Measurements from ENCODE around the gene OXT.
A peak's percentile ranks its signal among the peaks of the same experiment; 100 is the strongest.
"Not testable (repeated sequence)": the region's sequence is repeated elsewhere in the genome, so short reads cannot be mapped to it uniquely, and the experiment has no call there.

OXT gene

GRCh38 chr20:3105256-3106137, 34.1 kb downstream of the OXT start:
- intact Hi-C loops (cut with DNase I): no loop called here
- no peak for DNase-seq

- DNase-seq: no peak
- intact Hi-C loops (cut with DNase I): no loop called here
These were observed 34.8 kb downstream of the OXT start for GRCh38 chr20:3106185-3106584.

- no peak for DNase-seq
- intact Hi-C loops (cut with DNase I): no loop called here
These were observed 35.4 kb downstream of the OXT start for GRCh38 chr20:3106658-3107463.

- intact Hi-C loops (cut with DNase I): no loop called here
- no peak for DNase-seq
These were observed 36.1 kb downstream of the OXT start for GRCh38 chr20:3107464-3108025.

- peak; percentile 37 to 90 (median 70) for DNase-seq
- intact Hi-C loops (cut with DNase I): loop anchor here (5.0 kb wide), 1 partner anchor 57 kb away; no protein-coding TSS in a partner anchor
These were observed 38.2 kb downstream of the OXT start for GRCh38 chr20:3109350-3110302.

- DNase-seq: peak in 1 of 42 donors; percentile 13
- intact Hi-C loops (cut with DNase I): loop anchor here (5.0 kb wide), 1 partner anchor 59 kb away; no protein-coding TSS in a partner anchor
These were observed 40.1 kb downstream of the OXT start for GRCh38 chr20:3111507-3111906.

- intact Hi-C loops (cut with DNase I): loop anchor here (5.0 kb wide), 1 partner anchor 60 kb away; no protein-coding TSS in a partner anchor
- DNase-seq: no peak
These were observed 40.6 kb downstream of the OXT start for GRCh38 chr20:3111995-3112394.

GRCh38 chr20:3115190-3116107, 44.0 kb downstream of the OXT start:
- DNase-seq: peak in 28 of 42 donors; percentile 12 to 73 (median 32)
- intact Hi-C loops (cut with DNase I): no loop called here

GRCh38 chr20:3116341-3116740, 44.9 kb downstream of the OXT start:
- no peak for DNase-seq
- intact Hi-C loops (cut with DNase I): no loop called here

- DNase-seq: peak in 41 of 42 donors; percentile 29 to 82 (median 62)
- intact Hi-C loops (cut with DNase I): not testable (repeated sequence)
These were observed 46.5 kb downstream of the OXT start for GRCh38 chr20:3117839-3118379.

GRCh38 chr20:3119044-3119443, 47.6 kb downstream of the OXT start:
- intact Hi-C loops (cut with DNase I): no loop called here
- no peak for DNase-seq

GRCh38 chr20:3121271-3121911, 50.0 kb downstream of the OXT start:
- intact Hi-C loops (cut with DNase I): no loop called here
- peak in 1 of 42 donors; percentile 15 for DNase-seq

Measured in head of caudate nucleus (tissue), 42 donors.